CD4-positive, alpha-beta T cell treated with Interleukin-1 beta for 1 hour (primary cell): Measurements from ENCODE around the gene DSTN.
"Not testable (repeated sequence)": the region's sequence is repeated elsewhere in the genome, so short reads cannot be mapped to it uniquely, and the experiment has no call there.

ENCODE experiments used
- DNase-seq, 2 donors: peaks; one replicate each; pipeline ENCODE4 v3.0.0-alpha.2; 2020 to 2022

The DSTN gene

GRCh38 chr20:17652411-17652810 lies 82.5 kb downstream of the DSTN start:
- no peak for DNase-seq

GRCh38 chr20:17653835-17654648 lies 84.2 kb downstream of the DSTN start:
- DNase-seq, result no peak

- DNase-seq, result no peak
Observed at GRCh38 chr20:17654649-17655285, 84.9 kb downstream of the DSTN start.

- no peak for DNase-seq
Observed at GRCh38 chr20:17655286-17655651, 85.4 kb downstream of the DSTN start.

GRCh38 chr20:17655865-17656479 lies 86.1 kb downstream of the DSTN start:
- DNase-seq, result no peak

- DNase-seq, result no peak
Observed at GRCh38 chr20:17657079-17657825, 87.4 kb downstream of the DSTN start.

- no peak for DNase-seq
Observed at GRCh38 chr20:17657898-17658647, 88.2 kb downstream of the DSTN start.

- DNase-seq, result no peak
Observed at GRCh38 chr20:17658648-17658993, 88.7 kb downstream of the DSTN start.

GRCh38 chr20:17659344-17659743 lies 89.5 kb downstream of the DSTN start:
- DNase-seq, result not testable (repeated sequence)
